DND-41 (cell line): Measurements from ENCODE around the gene ENTR1.

ENCODE experiments used
- ATAC-seq: fragments of 200-7000 bp; cut with Tn5 transposase; 3 replicates; pipeline ENCODE4 v1.9.1; 2021; ENCODE audit warnings: low read depth; ENCODE audit not compliant: insufficient read depth
- DNase-seq: peaks from one replicate; pipeline ENCODE4 v3.0.0-alpha.2; 2020
- H2AFZ ChIP-seq: 2 replicates; pipeline ENCODE4 v1.6.0; 2012; ENCODE audit warnings: low read depth, low read length
- H3K27ac ChIP-seq: 2 replicates; pipeline ENCODE4 v1.5.1; 2012; ENCODE audit warnings: low read length, inconsistent platforms
- H3K27me3 ChIP-seq: fragments of 200-600 bp; sonication (generic); 2 replicates; pipeline ENCODE4 v1.6.0; 2012; ENCODE audit warnings: low read length, mild to moderate bottlenecking, inconsistent platforms; ENCODE audit not compliant: insufficient read depth, poor library complexity
- H3K36me3 ChIP-seq: 2 replicates; pipeline ENCODE4 v1.5.1; 2012; ENCODE audit warnings: low read length, inconsistent platforms; ENCODE audit not compliant: insufficient read depth
- H3K4me1 ChIP-seq: 2 replicates; pipeline ENCODE4 v1.5.1; 2012; ENCODE audit warnings: mild to moderate bottlenecking, low read length; ENCODE audit not compliant: insufficient read depth
- H3K4me2 ChIP-seq: 2 replicates; pipeline ENCODE4 v1.6.0; 2012; ENCODE audit warnings: mild to moderate bottlenecking, moderate library complexity, low read length, inconsistent platforms; ENCODE audit not compliant: insufficient read depth
- H3K4me3 ChIP-seq, 2 experiments: fragments of 200-600 bp in 1 of 2; shearing (Covaris generic) in 1 of 2; 2 replicates each; pipeline ENCODE4 v1.5.1; 2012 to 2016; ENCODE audit warnings: inconsistent platforms in 2 of 2, low read length in 2 of 2, mild to moderate bottlenecking in 2 of 2, low read depth in 1 of 2, moderate library complexity in 1 of 2
- H3K79me2 ChIP-seq: 2 replicates; pipeline ENCODE4 v1.6.0; 2012; ENCODE audit warnings: low read length, inconsistent platforms; ENCODE audit not compliant: insufficient read depth
- H3K9ac ChIP-seq: 2 replicates; pipeline ENCODE4 v1.6.0; 2012; ENCODE audit warnings: low read depth, mild to moderate bottlenecking, inconsistent platforms, low read length, moderate library complexity
- H3K9me3 ChIP-seq: 2 replicates; pipeline ENCODE4 v1.5.1; 2012; ENCODE audit warnings: low read length, moderate library complexity, mild to moderate bottlenecking, inconsistent platforms; ENCODE audit not compliant: insufficient read depth, severe bottlenecking
- H4K20me1 ChIP-seq: 2 replicates; pipeline ENCODE4 v1.6.0; 2012; ENCODE audit warnings: low read length; ENCODE audit not compliant: insufficient read depth
- CTCF ChIP-seq: IDR thresholded peaks from 2 replicates; pipeline ENCODE4 v1.5.1; 2012; ENCODE audit warnings: borderline replicate concordance, low read length, moderate library complexity, mild to moderate bottlenecking; ENCODE audit not compliant: poor library complexity, severe bottlenecking; ENCODE audit errors: extremely low read depth
- EZH2 ChIP-seq: IDR thresholded peaks from 3 replicates; pipeline ENCODE4 v1.6.1; 2012; ENCODE audit warnings: borderline replicate concordance, low read depth, mild to moderate bottlenecking, moderate library complexity, low read length, inconsistent platforms; ENCODE audit not compliant: severe bottlenecking

ENTR1 gene

GRCh38 chr9:136418182-136419091 is 8.0 kb upstream of the ENTR1 start:
- no peaks in the 10 kb centered on the region for H3K27me3 ChIP-seq
- H3K27ac ChIP-seq = no peak overlapping the region
- H3K4me1 ChIP-seq = no peaks in the 10 kb centered on the region
- peaks cover 9% of the 10 kb centered on the region for H3K79me2 ChIP-seq
- no peaks in the 10 kb centered on the region for H3K9me3 ChIP-seq
- DNase-seq (no peak), ATAC-seq (no peak)
- H3K9ac ChIP-seq = no peak overlapping the region
- H3K4me2 ChIP-seq = no peak overlapping the region
- H4K20me1 ChIP-seq = peaks cover 11% of the 10 kb centered on the region; the same call in 1 of the 2 replicates
- H3K36me3 ChIP-seq = peaks cover 92% of the 10 kb centered on the region
- no peak overlapping the region for H2AFZ ChIP-seq
- no peak overlapping the region for H3K4me3 ChIP-seq
- TF ChIP-seq EZH2 = no peak
- TF ChIP-seq CTCF = no peak

GRCh38 chr9:136416914-136417313 is 6.5 kb upstream of the ENTR1 start:
- ATAC-seq (no peak), DNase-seq (no peak)
- H2AFZ ChIP-seq = no peak overlapping the region
- H3K36me3 ChIP-seq = peaks cover 91% of the 10 kb centered on the region
- peaks cover 16% of the 10 kb centered on the region; the same call in 1 of the 2 replicates for H4K20me1 ChIP-seq
- peaks cover 23% of the 10 kb centered on the region for H3K79me2 ChIP-seq
- H3K9me3 ChIP-seq = no peaks in the 10 kb centered on the region
- H3K4me1 ChIP-seq = peaks cover 12% of the 10 kb centered on the region
- no peak overlapping the region for H3K4me2 ChIP-seq
- TF ChIP-seq CTCF (no peak), EZH2 (no peak)
- no peak overlapping the region for H3K27ac ChIP-seq
- no peak overlapping the region for H3K4me3 ChIP-seq
- H3K9ac ChIP-seq = no peak overlapping the region
- H3K27me3 ChIP-seq = no peaks in the 10 kb centered on the region

- H3K79me2 ChIP-seq = peaks cover 28% of the 10 kb centered on the region
- no peak overlapping the region for H2AFZ ChIP-seq
- no peak overlapping the region for H3K4me3 ChIP-seq
- no peak overlapping the region for H3K4me2 ChIP-seq
- DNase-seq (no peak), ATAC-seq (no peak)
- peaks cover 17% of the 10 kb centered on the region for H3K4me1 ChIP-seq
- H3K27me3 ChIP-seq = no peaks in the 10 kb centered on the region
- H3K27ac ChIP-seq = no peak overlapping the region
- H4K20me1 ChIP-seq = peaks cover 21% of the 10 kb centered on the region; the same call in 1 of the 2 replicates
- peaks cover 89% of the 10 kb centered on the region for H3K36me3 ChIP-seq
- no peak overlapping the region for H3K9ac ChIP-seq
- H3K9me3 ChIP-seq = no peaks in the 10 kb centered on the region
- TF ChIP-seq EZH2 = no peak
- TF ChIP-seq CTCF = no peak
Observed at GRCh38 chr9:136416427-136416826, 6.0 kb upstream of the ENTR1 start.
